ENCODE measurements around the gene INF2.
A peak's percentile ranks its signal among the peaks of the same experiment; 100 is the strongest.

INF2 gene

DNA sequence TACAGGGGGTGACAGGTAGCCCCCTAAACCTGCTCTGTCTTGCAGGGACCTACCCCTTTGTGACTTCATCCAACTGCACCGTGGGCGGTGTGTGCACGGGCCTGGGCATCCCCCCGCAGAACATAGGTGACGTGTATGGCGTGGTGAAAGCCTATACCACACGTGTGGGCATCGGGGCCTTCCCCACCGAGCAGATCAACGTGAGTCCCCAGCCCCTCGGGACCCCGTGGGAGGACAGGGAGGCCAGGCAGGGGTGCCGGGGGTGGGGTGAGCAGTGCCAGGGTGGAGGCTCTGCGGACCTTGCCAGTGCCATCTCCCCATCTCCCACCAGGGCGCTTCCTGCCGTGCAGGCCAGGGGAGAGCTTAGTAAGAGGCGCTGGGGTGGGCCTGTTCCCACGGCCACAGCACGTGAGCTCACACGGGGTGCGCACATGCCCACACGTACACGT, 52.4 kb downstream of the INF2 start (continued):
- TF ChIP-seq, protein P1, sequence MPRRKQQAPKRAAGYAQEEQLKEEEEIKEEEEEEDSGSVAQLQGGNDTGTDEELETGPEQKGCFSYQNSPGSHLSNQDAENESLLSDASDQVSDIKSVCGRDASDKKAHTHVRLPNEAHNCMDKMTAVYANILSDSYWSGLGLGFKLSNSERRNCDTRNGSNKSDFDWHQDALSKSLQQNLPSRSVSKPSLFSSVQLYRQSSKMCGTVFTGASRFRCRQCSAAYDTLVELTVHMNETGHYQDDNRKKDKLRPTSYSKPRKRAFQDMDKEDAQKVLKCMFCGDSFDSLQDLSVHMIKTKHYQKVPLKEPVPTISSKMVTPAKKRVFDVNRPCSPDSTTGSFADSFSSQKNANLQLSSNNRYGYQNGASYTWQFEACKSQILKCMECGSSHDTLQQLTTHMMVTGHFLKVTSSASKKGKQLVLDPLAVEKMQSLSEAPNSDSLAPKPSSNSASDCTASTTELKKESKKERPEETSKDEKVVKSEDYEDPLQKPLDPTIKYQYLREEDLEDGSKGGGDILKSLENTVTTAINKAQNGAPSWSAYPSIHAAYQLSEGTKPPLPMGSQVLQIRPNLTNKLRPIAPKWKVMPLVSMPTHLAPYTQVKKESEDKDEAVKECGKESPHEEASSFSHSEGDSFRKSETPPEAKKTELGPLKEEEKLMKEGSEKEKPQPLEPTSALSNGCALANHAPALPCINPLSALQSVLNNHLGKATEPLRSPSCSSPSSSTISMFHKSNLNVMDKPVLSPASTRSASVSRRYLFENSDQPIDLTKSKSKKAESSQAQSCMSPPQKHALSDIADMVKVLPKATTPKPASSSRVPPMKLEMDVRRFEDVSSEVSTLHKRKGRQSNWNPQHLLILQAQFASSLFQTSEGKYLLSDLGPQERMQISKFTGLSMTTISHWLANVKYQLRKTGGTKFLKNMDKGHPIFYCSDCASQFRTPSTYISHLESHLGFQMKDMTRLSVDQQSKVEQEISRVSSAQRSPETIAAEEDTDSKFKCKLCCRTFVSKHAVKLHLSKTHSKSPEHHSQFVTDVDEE (CRISPR knock-in tag; IDR thresholded peaks at IDR 0.05) = no peak
- no peak for TF ChIP-seq ESRRG (CRISPR knock-in tag; IDR thresholded peaks at IDR 0.05)
- TF ChIP-seq ARNTL (CRISPR knock-in tag; IDR thresholded peaks at IDR 0.05; ENCODE audit: borderline replicate concordance, low read depth) = no peak
- no peak for TF ChIP-seq ZNF8 (CRISPR knock-in tag; IDR thresholded peaks at IDR 0.05)
- TF ChIP-seq CSRNP3 (CRISPR knock-in tag; IDR thresholded peaks at IDR 0.05) = no peak

- TF ChIP-seq PPARA (CRISPR knock-in tag; IDR thresholded peaks at IDR 0.05; ENCODE audit: borderline replicate concordance) (no peak), ZFP30 (CRISPR knock-in tag; IDR thresholded peaks at IDR 0.05) (no peak), CSRNP3 (CRISPR knock-in tag; IDR thresholded peaks at IDR 0.05) (no peak)
- no peak for ATAC-seq
These were observed 53.4 kb downstream of the INF2 start for GRCh38 chr14:104742586-104743455.

DNA sequence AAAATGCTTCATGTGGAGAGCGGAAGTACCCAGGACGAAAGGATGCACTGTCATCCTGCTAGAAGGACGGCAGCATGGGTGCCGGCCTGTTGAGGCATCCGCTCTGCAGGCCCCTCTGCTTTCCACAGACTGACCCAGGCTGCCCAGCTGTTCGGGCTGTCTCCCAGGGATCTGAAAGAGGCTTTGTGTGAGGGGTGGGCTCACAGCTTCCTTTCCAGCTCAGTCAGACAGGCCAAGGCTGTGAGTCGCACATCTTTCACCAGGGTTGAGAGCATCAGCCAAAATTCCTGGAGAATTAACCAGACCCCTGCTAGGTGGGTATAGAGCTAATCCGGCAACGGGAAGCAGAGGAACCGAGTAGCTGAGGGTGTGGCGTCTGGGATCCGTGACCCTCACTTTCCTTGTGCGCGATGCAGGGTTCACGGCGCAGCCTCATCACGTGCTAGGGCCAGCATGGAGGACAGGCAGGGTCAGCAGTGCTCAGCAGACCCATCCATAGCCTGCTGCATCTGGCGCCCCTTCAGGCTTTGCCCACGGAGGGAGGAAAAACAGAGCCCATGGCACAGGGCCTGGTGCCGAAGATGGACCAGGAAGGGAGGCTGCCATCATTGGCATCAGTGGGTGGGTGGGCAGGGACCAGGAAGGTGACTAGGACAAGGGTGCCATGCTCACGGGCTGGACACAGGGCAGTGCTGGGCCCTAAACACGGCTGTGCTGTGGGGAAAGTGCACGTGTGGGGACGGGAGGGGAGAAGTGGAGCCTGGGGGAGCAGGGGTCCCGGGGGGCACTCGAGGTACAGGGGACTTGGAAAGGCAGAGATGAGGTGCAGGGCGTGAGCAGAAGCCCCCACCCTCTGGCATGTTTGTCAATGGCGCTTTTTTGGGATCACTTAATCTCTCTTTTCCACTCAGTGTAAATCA, 54.3 kb downstream of the INF2 start:
- no peak for TF ChIP-seq OSR1 (CRISPR knock-in tag; IDR thresholded peaks at IDR 0.05)
- TF ChIP-seq, protein P1 (CRISPR knock-in tag; IDR thresholded peaks at IDR 0.05) = no peak
- TF ChIP-seq PATZ1 (CRISPR knock-in tag; IDR thresholded peaks at IDR 0.05; ENCODE audit: borderline replicate concordance) = no peak
- TF ChIP-seq ISL1 (CRISPR knock-in tag; IDR thresholded peaks at IDR 0.05) = no peak
- TF ChIP-seq ZNF565 (CRISPR knock-in tag; conservative IDR thresholded peaks at IDR 0.05; ENCODE audit: low read depth) = no peak
- peak; percentile 28 for ATAC-seq

DNA sequence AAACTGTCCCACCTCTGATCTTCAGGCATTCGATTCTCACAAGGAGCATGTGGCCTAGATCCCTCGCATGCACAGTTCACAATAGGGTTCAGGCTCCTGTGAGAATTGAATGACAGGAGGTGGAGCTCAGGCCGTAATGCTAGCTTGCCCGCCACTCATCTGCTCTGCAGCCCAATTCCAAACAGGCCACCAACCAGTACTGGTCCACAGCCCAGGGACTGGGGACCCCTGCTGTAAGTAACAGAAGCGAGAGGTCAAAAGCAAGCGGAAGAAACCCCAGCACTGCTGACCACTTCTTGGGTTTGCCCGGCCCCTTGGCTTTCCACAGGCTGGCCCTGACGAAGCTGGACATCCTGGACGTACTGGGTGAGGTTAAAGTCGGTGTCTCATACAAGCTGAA, 55.1 kb downstream of the INF2 start:
- no peak for ATAC-seq
- TF ChIP-seq ZNF8 (CRISPR knock-in tag; IDR thresholded peaks at IDR 0.05) (no peak), PPARA (CRISPR knock-in tag; IDR thresholded peaks at IDR 0.05; ENCODE audit: borderline replicate concordance) (no peak), GLIS3 (CRISPR knock-in tag; IDR thresholded peaks at IDR 0.05) (no peak), ZC3H10 (CRISPR knock-in tag; IDR thresholded peaks at IDR 0.05) (no peak), OSR1 (CRISPR knock-in tag; IDR thresholded peaks at IDR 0.05) (no peak), ZNF565 (CRISPR knock-in tag; conservative IDR thresholded peaks at IDR 0.05; ENCODE audit: low read depth) (no peak), PATZ1 (CRISPR knock-in tag; IDR thresholded peaks at IDR 0.05; ENCODE audit: borderline replicate concordance) (no peak), BACH2 (CRISPR knock-in tag; IDR thresholded peaks at IDR 0.05; ENCODE audit: borderline replicate concordance) (no peak), ZFP30 (CRISPR knock-in tag; IDR thresholded peaks at IDR 0.05) (no peak), TCF4 (CRISPR knock-in tag; IDR thresholded peaks at IDR 0.05; ENCODE audit: borderline replicate concordance) (no peak), ESRRG (CRISPR knock-in tag; IDR thresholded peaks at IDR 0.05) (no peak)
- TF ChIP-seq, protein P1 (CRISPR knock-in tag; IDR thresholded peaks at IDR 0.05) = no peak

Data from SK-N-SH treated with all-trans-retinoic acid at 6 μM for 48 hours (cell line).